Measurements from ENCODE around the gene CAPNS2. TPM values are rescaled to one million over a fixed set of nuclear protein-coding genes. Genes with fewer than 3 reads are reported as not detected.

The CAPNS2 gene
- total RNA-seq, 4 donors from 2014 or later, result 0.58 to 3.1 (median 1.4) TPM

GRCh38 chr16:55563797-55564196 lies 2.7 kb upstream of the CAPNS2 start:
- Histone ChIP-seq H3K9me3 (no peaks in the 10 kb centered on the region), H3K4me1 (peaks cover 5 to 34% (median 10%) of the 10 kb centered on the region in 3 donors), H3K36me3 (no peaks in the 10 kb centered on the region), H3K27me3 (no peaks in the 10 kb centered on the region), H3K27ac (no peak overlapping the region), H3K4me3 (no peak overlapping the region)
- TF ChIP-seq POLR2A (IDR thresholded peaks at IDR 0.05) (no peak), POLR2AphosphoS5 (IDR thresholded peaks at IDR 0.05) (no peak), CTCF (IDR thresholded peaks at IDR 0.05) (no peak), EP300 (IDR thresholded peaks at IDR 0.05) (no peak)
- 93 to 94% methylated on average over 2 of the region's 2 CpGs for WGBS, 2 donors (ENCODE audit: low coverage in 1 of 2)
- no peak for ATAC-seq

GRCh38 chr16:55565086-55565485 lies 1.4 kb upstream of the CAPNS2 start:
- 80 to 87% methylated on average over 1 of the region's 1 CpG for WGBS, 2 donors (ENCODE audit: low coverage in 1 of 2)
- no peaks in the 10 kb centered on the region for H3K9me3 ChIP-seq

GRCh38 chr16:55567382-55567781 lies 898 bp downstream of the CAPNS2 start:
- Histone ChIP-seq H3K27ac (no peak overlapping the region), H3K27me3 (no peaks in the 10 kb centered on the region), H3K4me3 (no peak overlapping the region), H3K9me3 (no peaks in the 10 kb centered on the region), H3K4me1 (peaks cover 6 to 33% (median 8%) of the 10 kb centered on the region in 3 donors), H3K36me3 (no peaks in the 10 kb centered on the region)
- WGBS, 2 donors (ENCODE audit: low coverage in 1 of 2), result 86 to 93% methylated on average over 3 of the region's 3 CpGs
- ATAC-seq, result no peak
- TF ChIP-seq CTCF (IDR thresholded peaks at IDR 0.05) (no peak), POLR2A (IDR thresholded peaks at IDR 0.05) (no peak), EP300 (IDR thresholded peaks at IDR 0.05) (no peak), POLR2AphosphoS5 (IDR thresholded peaks at IDR 0.05) (no peak)

More at GRCh38 chr16:55565086-55565485, 1.4 kb upstream of the CAPNS2 start:
- Histone ChIP-seq H3K4me1 (peaks cover 6 to 32% (median 8%) of the 10 kb centered on the region in 3 donors), H3K27ac (no peak overlapping the region), H3K4me3 (no peak overlapping the region), H3K27me3 (no peaks in the 10 kb centered on the region), H3K36me3 (no peaks in the 10 kb centered on the region)
- no peak for ATAC-seq
- TF ChIP-seq POLR2A (IDR thresholded peaks at IDR 0.05), result no peak
- no peak for TF ChIP-seq POLR2AphosphoS5 (IDR thresholded peaks at IDR 0.05)
- TF ChIP-seq CTCF (IDR thresholded peaks at IDR 0.05), result no peak
- TF ChIP-seq EP300 (IDR thresholded peaks at IDR 0.05), result no peak

GRCh38 chr16:55568207-55568606 lies 1.7 kb downstream of the CAPNS2 start:
- no peaks in the 10 kb centered on the region for H3K36me3 ChIP-seq
- no peaks in the 10 kb centered on the region for H3K9me3 ChIP-seq
- WGBS, 2 donors (ENCODE audit: low coverage in 1 of 2), result 57 to 67% methylated on average over 3 of the region's 3 CpGs
- no peak overlapping the region for H3K27ac ChIP-seq
- peaks cover 6 to 33% (median 8%) of the 10 kb centered on the region in 3 donors for H3K4me1 ChIP-seq
- no peak for ATAC-seq
- TF ChIP-seq POLR2A (IDR thresholded peaks at IDR 0.05), result no peak
- no peak for TF ChIP-seq EP300 (IDR thresholded peaks at IDR 0.05)
- no peak for TF ChIP-seq CTCF (IDR thresholded peaks at IDR 0.05)
- TF ChIP-seq POLR2AphosphoS5 (IDR thresholded peaks at IDR 0.05), result no peak
- H3K27me3 ChIP-seq, result no peaks in the 10 kb centered on the region
- H3K4me3 ChIP-seq, result no peak overlapping the region

GRCh38 chr16:55569025-55569424 lies 2.5 kb downstream of the CAPNS2 start:
- no peaks in the 10 kb centered on the region for H3K27me3 ChIP-seq
- TF ChIP-seq POLR2A (IDR thresholded peaks at IDR 0.05) (no peak), CTCF (IDR thresholded peaks at IDR 0.05) (no peak), EP300 (IDR thresholded peaks at IDR 0.05) (no peak), POLR2AphosphoS5 (IDR thresholded peaks at IDR 0.05) (no peak)
- peaks cover 6 to 33% (median 8%) of the 10 kb centered on the region in 3 donors for H3K4me1 ChIP-seq
- no peaks in the 10 kb centered on the region for H3K36me3 ChIP-seq
- 38 to 50% methylated on average over 1 of the region's 1 CpG for WGBS, 2 donors (ENCODE audit: low coverage in 1 of 2)
- no peak overlapping the region for H3K4me3 ChIP-seq
- no peak for ATAC-seq
- no peak overlapping the region for H3K27ac ChIP-seq
- H3K9me3 ChIP-seq, result no peaks in the 10 kb centered on the region

All from gastroesophageal sphincter (tissue), 4 donors.